Prostate gland (tissue), 2 donors: ENCODE results near the gene NPC1.

Experiments used
- POLR2A ChIP-seq: fragments of 450-650 bp; IDR thresholded peaks from one replicate; pipeline ENCODE4 v1.6.1; 2016; ENCODE audit warnings: antibody characterized with exemption, mild to moderate bottlenecking
- TF ChIP-seq, protein P1 (sequence below), 4 experiments: fragments of 200-600 bp in 2 of 4; fragments of 450-650 bp in 2 of 4; sonication (generic) in 2 of 4; IDR thresholded peaks; 1 replicate in 3 of 4; 2 replicates in 1 of 4; pipeline ENCODE4 v1.5.1; 2016 to 2019; ENCODE audit warnings: antibody characterized with exemption in 4 of 4, mild to moderate bottlenecking in 2 of 4, moderate library complexity in 2 of 4

DNA sequence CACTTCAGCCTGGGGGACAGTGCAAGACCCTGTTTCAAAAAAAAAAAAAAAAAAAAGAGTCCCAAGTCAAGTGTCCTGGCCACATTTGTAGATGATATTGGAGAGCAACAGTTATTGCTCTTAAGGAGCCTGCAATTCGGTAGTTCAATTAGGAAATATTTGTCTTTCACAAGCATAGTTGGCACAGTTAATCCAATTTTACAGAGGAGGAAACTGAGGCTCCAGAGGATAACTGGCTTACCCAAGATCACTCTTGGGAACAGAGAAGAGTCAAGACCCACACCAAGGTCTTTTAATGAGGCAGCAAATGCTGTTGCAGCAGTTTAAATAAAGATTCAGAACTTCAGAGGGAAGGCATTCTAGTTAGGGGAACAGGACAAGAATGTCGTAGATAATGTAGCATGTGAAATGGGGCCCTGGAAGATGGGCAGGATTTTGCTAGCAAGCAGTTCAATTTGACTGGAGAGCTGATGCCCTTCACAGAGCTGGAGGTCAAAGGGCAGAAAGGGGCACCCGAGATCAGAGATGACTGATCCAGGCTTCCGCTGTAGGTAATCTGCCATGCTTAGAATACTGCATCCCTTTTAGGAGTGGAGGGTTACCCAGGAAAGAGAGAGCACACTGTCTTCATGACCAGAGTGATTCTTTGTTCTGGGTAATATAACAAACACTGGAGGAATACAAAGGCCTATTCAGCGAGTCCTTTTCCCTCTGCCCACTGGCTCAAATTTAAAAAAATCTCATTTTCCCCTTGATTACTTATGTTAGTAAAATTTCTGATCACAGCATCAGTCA, 3.0 kb downstream of the NPC1 start:
- TF ChIP-seq, protein P1, sequence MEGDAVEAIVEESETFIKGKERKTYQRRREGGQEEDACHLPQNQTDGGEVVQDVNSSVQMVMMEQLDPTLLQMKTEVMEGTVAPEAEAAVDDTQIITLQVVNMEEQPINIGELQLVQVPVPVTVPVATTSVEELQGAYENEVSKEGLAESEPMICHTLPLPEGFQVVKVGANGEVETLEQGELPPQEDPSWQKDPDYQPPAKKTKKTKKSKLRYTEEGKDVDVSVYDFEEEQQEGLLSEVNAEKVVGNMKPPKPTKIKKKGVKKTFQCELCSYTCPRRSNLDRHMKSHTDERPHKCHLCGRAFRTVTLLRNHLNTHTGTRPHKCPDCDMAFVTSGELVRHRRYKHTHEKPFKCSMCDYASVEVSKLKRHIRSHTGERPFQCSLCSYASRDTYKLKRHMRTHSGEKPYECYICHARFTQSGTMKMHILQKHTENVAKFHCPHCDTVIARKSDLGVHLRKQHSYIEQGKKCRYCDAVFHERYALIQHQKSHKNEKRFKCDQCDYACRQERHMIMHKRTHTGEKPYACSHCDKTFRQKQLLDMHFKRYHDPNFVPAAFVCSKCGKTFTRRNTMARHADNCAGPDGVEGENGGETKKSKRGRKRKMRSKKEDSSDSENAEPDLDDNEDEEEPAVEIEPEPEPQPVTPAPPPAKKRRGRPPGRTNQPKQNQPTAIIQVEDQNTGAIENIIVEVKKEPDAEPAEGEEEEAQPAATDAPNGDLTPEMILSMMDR (IDR thresholded peaks at IDR 0.05), result no peak
- no peak for TF ChIP-seq POLR2A
